Suprapubic skin (tissue), 4 donors: Measurements from ENCODE around the gene MRTO4. TPM values are rescaled to one million over a fixed set of nuclear protein-coding genes. Genes with fewer than 3 reads are reported as not detected.

Experiments used
- DNase-seq, 2 donors: peaks; one replicate each; pipeline ENCODE4 v3.0.0-alpha.2; 2019; ENCODE audit warnings: low spot score in 2 of 2
- H3K27ac ChIP-seq: fragments of 200-600 bp; sonication (generic); one replicate; pipeline ENCODE4 v1.5.1; 2019
- H3K27me3 ChIP-seq: fragments of 200-600 bp; sonication (generic); one replicate; pipeline ENCODE4 v1.5.1; 2019
- H3K36me3 ChIP-seq: fragments of 200-600 bp; sonication (generic); one replicate; pipeline ENCODE4 v1.5.1; 2019
- H3K4me1 ChIP-seq: fragments of 200-600 bp; sonication (generic); one replicate; pipeline ENCODE4 v1.5.1; 2019
- H3K4me3 ChIP-seq: fragments of 200-600 bp; sonication (generic); one replicate; pipeline ENCODE4 v1.5.1; 2019; ENCODE audit warnings: mild to moderate bottlenecking
- H3K9me3 ChIP-seq: fragments of 200-600 bp; sonication (generic); one replicate; pipeline ENCODE4 v1.5.1; 2019
- EP300 ChIP-seq: sonication (generic); formaldehyde crosslinking; IDR thresholded peaks from one replicate; pipeline ENCODE4 v1.6.1; 2017; ENCODE audit warnings: antibody characterized with exemption
- POLR2A ChIP-seq, 2 donors: fragments of 450-650 bp; IDR thresholded peaks; one replicate each; pipeline ENCODE4 v1.6.1; 2017; ENCODE audit warnings: antibody characterized with exemption in 2 of 2, mild to moderate bottlenecking in 2 of 2, moderate library complexity in 2 of 2
- POLR2AphosphoS5 ChIP-seq, 3 donors: sonication (generic); formaldehyde crosslinking; IDR thresholded peaks; one replicate each; pipeline ENCODE4 v1.6.1; 2017; ENCODE audit warnings: antibody characterized with exemption in 3 of 3
- WGBS: methylation state at CpG from one replicate; pipeline ENCODE4 v1.1.5; 2018; 5-methylcytosine and 5-hydroxymethylcytosine counted together
- total RNA-seq, 4 donors: library from RNA; depleted of rRNA; stranded (reverse); fragments of >200 nt; gene quantifications; one replicate each; pipeline ENCODE4 v1.1.0, GENCODE V29; 2016
- TF ChIP-seq, protein P1 (sequence below), 2 donors: fragments of 200-600 bp in 1 of 2; fragments of 450-650 bp in 1 of 2; sonication (generic) in 1 of 2; IDR thresholded peaks; one replicate each; pipeline ENCODE4 v1.5.1; 2016 to 2019; ENCODE audit warnings: antibody characterized with exemption in 2 of 2, mild to moderate bottlenecking in 1 of 2, moderate library complexity in 1 of 2

Gene MRTO4
- total RNA-seq, 4 donors from 2014 or later = 13.2 to 32.4 (median 22.9) TPM

DNA sequence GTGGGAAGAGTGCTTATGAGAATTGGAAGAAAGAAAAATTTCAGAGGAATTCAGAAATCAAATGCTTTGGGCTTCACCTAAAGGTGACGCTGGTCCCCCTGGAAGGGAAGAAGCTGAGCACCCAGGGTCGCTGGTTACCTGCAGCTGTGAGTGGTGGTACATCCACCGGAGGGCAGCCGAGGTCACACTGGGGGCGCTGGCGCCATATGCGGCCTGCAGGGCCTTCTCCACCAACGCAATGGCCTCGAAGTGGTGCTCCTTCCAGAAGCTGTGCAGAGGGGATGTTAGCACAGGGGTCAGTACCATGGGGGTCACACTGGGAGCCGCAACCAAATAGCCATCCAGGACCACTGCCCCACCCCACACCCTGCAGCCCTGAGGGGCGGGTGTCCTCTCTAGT is 54.3 kb downstream of the MRTO4 start:
- no peak overlapping the region for H3K4me3 ChIP-seq
- peaks cover 14% of the 10 kb centered on the region for H3K4me1 ChIP-seq
- DNase-seq = no peak
- 90% methylated on average over 9 of the region's 11 CpGs for WGBS
- no peaks in the 10 kb centered on the region for H3K27me3 ChIP-seq
- no peak overlapping the region for H3K27ac ChIP-seq
- peaks cover 63% of the 10 kb centered on the region for H3K36me3 ChIP-seq
- H3K9me3 ChIP-seq = no peaks in the 10 kb centered on the region
- TF ChIP-seq EP300 (no peak), POLR2AphosphoS5 (IDR thresholded peaks at IDR 0.05) (no peak), POLR2A (IDR thresholded peaks at IDR 0.05) (no peak)
- TF ChIP-seq, protein P1, sequence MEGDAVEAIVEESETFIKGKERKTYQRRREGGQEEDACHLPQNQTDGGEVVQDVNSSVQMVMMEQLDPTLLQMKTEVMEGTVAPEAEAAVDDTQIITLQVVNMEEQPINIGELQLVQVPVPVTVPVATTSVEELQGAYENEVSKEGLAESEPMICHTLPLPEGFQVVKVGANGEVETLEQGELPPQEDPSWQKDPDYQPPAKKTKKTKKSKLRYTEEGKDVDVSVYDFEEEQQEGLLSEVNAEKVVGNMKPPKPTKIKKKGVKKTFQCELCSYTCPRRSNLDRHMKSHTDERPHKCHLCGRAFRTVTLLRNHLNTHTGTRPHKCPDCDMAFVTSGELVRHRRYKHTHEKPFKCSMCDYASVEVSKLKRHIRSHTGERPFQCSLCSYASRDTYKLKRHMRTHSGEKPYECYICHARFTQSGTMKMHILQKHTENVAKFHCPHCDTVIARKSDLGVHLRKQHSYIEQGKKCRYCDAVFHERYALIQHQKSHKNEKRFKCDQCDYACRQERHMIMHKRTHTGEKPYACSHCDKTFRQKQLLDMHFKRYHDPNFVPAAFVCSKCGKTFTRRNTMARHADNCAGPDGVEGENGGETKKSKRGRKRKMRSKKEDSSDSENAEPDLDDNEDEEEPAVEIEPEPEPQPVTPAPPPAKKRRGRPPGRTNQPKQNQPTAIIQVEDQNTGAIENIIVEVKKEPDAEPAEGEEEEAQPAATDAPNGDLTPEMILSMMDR (IDR thresholded peaks at IDR 0.05) = no peak

DNA sequence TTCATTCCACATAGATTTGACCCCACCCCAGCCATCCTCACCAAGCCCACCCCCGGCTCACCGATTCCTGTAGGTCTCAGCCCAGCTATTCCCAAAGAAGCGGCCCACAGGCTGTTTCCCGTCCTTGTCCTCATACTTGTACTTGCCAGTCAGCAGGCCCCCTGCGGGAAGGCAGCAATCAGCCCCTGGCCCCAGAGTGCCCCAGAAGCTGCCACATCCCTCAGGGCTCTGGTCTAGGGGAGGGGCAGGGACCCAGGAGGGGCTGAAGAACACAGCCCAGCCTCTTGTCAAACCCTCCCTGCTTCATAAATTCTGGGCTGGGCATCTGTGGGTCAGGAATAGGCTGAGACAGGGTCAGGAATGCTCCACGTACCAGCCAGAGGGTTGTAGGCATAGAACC is 55.3 kb downstream of the MRTO4 start:
- no peak overlapping the region for H3K27ac ChIP-seq
- H3K36me3 ChIP-seq = peaks cover 62% of the 10 kb centered on the region
- no peak for DNase-seq
- TF ChIP-seq POLR2AphosphoS5 (IDR thresholded peaks at IDR 0.05) = no peak
- TF ChIP-seq, protein P1 (IDR thresholded peaks at IDR 0.05) = no peak
- TF ChIP-seq EP300 = no peak
- no peak for TF ChIP-seq POLR2A (IDR thresholded peaks at IDR 0.05)
- H3K4me3 ChIP-seq = no peak overlapping the region
- H3K27me3 ChIP-seq = no peaks in the 10 kb centered on the region
- 82% methylated on average over 5 of the region's 6 CpGs for WGBS
- H3K4me1 ChIP-seq = peaks cover 20% of the 10 kb centered on the region
- no peaks in the 10 kb centered on the region for H3K9me3 ChIP-seq

DNA sequence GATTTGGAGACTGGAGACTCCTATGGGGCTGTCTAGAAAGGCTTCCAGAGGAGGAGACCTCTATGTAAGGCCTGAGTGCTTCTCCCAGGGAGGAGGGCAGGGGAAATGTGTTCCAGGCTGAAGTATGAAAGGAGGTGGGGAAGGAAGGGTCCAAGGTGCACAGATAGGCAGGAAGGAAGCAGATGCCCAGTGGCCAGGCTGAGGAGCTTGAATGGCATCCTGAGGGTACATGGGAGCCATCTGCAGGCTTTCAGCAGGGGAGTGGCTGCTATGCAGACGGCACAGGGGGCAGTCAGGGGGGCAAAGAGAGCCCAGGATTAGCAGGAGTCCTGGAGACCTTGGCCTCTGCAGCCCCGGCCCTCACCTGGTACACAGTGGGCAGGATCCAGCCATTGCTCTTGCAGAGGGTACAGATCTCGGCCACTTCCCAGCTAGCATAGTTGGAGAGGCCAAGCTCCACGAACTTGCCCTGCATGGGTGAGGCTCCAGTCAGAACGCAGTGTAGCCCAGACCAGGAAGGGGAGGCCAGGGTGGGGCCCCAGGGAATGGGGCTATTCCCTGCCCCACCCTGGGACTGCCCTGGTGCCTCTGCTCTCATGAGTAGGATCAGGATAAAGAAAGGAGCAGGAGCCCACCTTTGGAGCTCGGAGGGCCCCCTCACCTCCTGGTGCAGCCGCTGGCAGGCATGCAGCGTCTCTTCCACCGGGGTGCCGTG is 56.3 kb downstream of the MRTO4 start:
- no peak overlapping the region for H3K4me3 ChIP-seq
- no peaks in the 10 kb centered on the region for H3K27me3 ChIP-seq
- no peak for DNase-seq
- WGBS = 85% methylated on average over 9 of the region's 10 CpGs
- TF ChIP-seq, protein P1 (IDR thresholded peaks at IDR 0.05) = no peak
- no peak overlapping the region for H3K27ac ChIP-seq
- no peaks in the 10 kb centered on the region for H3K9me3 ChIP-seq
- peaks cover 54% of the 10 kb centered on the region for H3K36me3 ChIP-seq
- peaks cover 27% of the 10 kb centered on the region for H3K4me1 ChIP-seq

DNA sequence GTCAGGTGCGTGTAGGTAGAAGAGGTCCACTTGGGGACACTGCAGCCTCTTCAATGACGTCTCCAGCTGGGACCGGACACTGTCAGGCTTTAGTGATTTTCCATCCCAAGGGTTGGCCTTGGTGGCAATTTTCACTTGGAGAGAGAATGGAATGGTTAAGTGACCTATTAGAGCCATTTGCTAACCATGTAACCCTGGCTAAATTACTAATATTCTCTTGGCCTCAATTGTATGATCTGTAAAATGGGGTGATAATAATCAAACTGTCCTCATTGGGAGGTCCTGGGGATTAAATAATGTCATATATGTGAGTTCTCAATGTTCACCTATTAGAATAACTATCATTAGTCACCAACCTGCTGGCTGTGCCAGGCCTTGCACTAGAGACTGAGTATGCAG is 56.9 kb downstream of the MRTO4 start:
- Histone ChIP-seq H3K4me3 (no peak overlapping the region), H3K27ac (no peak overlapping the region), H3K4me1 (peaks cover 33% of the 10 kb centered on the region), H3K36me3 (peaks cover 48% of the 10 kb centered on the region), H3K27me3 (no peaks in the 10 kb centered on the region), H3K9me3 (no peaks in the 10 kb centered on the region)
- DNase-seq = no peak
- TF ChIP-seq POLR2A (IDR thresholded peaks at IDR 0.05) = no peak
- TF ChIP-seq EP300 = no peak
- TF ChIP-seq, protein P1 (IDR thresholded peaks at IDR 0.05) = no peak
- TF ChIP-seq POLR2AphosphoS5 (IDR thresholded peaks at IDR 0.05) = no peak
- 89% methylated on average over 3 of the region's 3 CpGs for WGBS

DNA sequence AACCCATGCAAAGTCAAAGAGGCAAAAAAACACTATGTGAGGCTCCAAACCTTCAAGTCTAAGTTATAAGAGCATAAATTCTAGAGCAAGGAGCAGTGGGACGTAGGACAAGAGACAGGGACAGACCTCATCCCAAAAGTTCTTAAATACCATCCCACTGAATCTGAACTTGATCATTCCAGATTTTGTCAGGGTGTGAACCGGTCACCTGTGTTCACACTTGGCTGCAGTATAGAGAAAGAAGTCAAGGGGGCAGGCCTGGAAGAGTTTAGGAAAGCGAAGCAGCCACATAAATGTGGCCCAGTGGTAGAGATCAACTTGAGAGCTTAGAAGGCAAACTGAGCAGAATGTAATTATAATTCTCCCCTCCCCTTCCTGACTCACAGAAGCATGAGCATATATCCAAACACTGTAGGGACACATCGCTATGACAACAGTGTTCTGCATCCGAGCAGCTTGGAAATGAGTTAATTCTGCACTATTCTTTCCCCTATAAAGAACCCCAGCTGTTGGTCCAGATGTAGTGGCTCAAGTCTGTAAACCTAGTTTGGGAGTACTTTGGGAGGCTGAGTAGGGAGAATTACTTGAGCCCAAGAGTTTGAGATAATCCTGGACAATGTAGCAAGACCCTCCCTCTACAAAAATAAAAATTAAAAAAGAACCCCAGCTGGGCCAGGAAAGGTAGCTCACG is 57.7 kb downstream of the MRTO4 start:
- TF ChIP-seq EP300 = no peak
- no peak for TF ChIP-seq POLR2AphosphoS5 (IDR thresholded peaks at IDR 0.05)
- TF ChIP-seq, protein P1 (IDR thresholded peaks at IDR 0.05) = no peak
- TF ChIP-seq POLR2A (IDR thresholded peaks at IDR 0.05) = no peak
- peaks cover 40% of the 10 kb centered on the region for H3K4me1 ChIP-seq
- H3K27ac ChIP-seq = no peak overlapping the region
- no peaks in the 10 kb centered on the region for H3K27me3 ChIP-seq
- no peak overlapping the region for H3K4me3 ChIP-seq
- 84% methylated on average over 6 of the region's 6 CpGs for WGBS
- no peaks in the 10 kb centered on the region for H3K9me3 ChIP-seq
- H3K36me3 ChIP-seq = peaks cover 41% of the 10 kb centered on the region
- DNase-seq = no peak
